ENCODE results near the gene GLT1D1. TPM values are rescaled to one million over a fixed set of nuclear protein-coding genes. Genes with fewer than 3 reads are reported as not detected.

The GLT1D1 gene
- total RNA-seq, 6 donors from 2014 or later: 4.1 to 8.3 (median 6.5) TPM

- Histone ChIP-seq H3K4me1 (no peaks in the 10 kb centered on the region), H3K27ac (no peak overlapping the region), H3K9me3 (no peaks in the 10 kb centered on the region), H3K27me3 (no peaks in the 10 kb centered on the region), H3K4me3 (no peak overlapping the region), H3K36me3 (no peaks in the 10 kb centered on the region)
- ATAC-seq (ENCODE audit: low FRiP score in 2 of 2) (peak; percentile 44 to 54), DNase-seq (peak in 1 of 2 donors; percentile 36)
- 24 to 35% methylated on average over 12 to 22 of the region's 22 CpGs for WGBS, 2 donors
- TF ChIP-seq CTCF (IDR thresholded peaks at IDR 0.05) (peak in 3 of 6 experiments; percentile 12 to 45 (median 14)), POLR2A (IDR thresholded peaks at IDR 0.05) (no peak)
Observed at GRCh38 chr12:128976120-128976738, 123.0 kb downstream of the GLT1D1 start.

DNA sequence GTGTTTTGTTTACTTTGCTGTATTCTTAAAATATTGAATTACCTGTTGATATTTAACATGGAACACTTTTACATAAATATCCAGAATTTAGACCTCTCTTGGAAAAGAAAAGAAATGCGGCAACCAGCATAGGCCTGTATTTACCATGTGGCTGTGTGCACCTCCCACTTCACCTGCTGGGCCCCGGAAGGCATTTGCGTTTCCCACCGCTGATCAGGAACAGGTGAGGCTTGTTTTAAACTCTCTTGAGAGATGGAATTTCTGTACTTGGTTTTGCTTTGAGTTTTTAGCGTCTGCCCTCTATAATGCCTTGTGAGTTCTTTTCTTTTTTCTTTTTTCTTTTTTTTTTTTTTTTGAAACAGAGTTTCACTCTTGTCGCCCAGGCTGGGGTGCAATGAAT is 124.2 kb downstream of the GLT1D1 start:
- H3K27me3 ChIP-seq: no peaks in the 10 kb centered on the region
- WGBS, 2 donors: 71% methylated on average over 6 of the region's 6 CpGs
- H3K36me3 ChIP-seq: no peaks in the 10 kb centered on the region

DNA sequence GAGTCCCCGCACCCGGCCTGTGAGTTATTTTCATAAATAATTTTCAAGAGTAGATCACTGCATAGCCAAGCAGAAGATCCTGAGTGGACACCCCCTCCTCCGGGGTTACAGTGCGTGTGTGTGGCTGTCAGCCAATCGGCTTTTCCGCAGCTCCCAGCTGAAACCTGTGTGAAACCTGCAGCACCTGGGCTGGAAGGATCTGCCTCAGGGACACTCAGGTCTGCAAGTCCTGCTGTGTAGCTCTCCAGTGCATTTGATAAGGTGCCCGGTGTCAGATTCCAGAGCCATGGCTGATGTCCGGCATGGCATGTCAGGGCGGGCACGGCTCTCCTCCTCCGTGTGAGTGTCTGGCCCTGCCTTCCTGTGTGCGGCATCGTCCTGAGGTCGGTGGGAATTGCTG is 124.8 kb downstream of the GLT1D1 start:
- ATAC-seq (ENCODE audit: low FRiP score in 2 of 2): no peak
- TF ChIP-seq POLR2AphosphoS5 (IDR thresholded peaks at IDR 0.05) (no peak), POLR2A (IDR thresholded peaks at IDR 0.05) (no peak), EP300 (IDR thresholded peaks at IDR 0.05) (no peak), CTCF (IDR thresholded peaks at IDR 0.05) (no peak)
- Histone ChIP-seq H3K9me3 (no peaks in the 10 kb centered on the region), H3K27ac (no peak overlapping the region), H3K36me3 (no peaks in the 10 kb centered on the region), H3K27me3 (no peaks in the 10 kb centered on the region), H3K4me1 (no peaks in the 10 kb centered on the region), H3K4me3 (no peak overlapping the region)
- 60 to 65% methylated on average over 6 to 9 of the region's 14 CpGs for WGBS, 2 donors
- no peak for DNase-seq

More for the DNA sequence above, 124.2 kb downstream of the GLT1D1 start:
- no peak for TF ChIP-seq EP300 (IDR thresholded peaks at IDR 0.05)
- TF ChIP-seq CTCF (IDR thresholded peaks at IDR 0.05): no peak
- TF ChIP-seq POLR2A (IDR thresholded peaks at IDR 0.05): no peak
- TF ChIP-seq POLR2AphosphoS5 (IDR thresholded peaks at IDR 0.05): no peak
- Histone ChIP-seq H3K4me3 (no peak overlapping the region), H3K9me3 (no peaks in the 10 kb centered on the region), H3K27ac (no peak overlapping the region), H3K4me1 (no peaks in the 10 kb centered on the region)
- ATAC-seq (ENCODE audit: low FRiP score in 2 of 2) (no peak), DNase-seq (no peak)

- ATAC-seq (ENCODE audit: low FRiP score in 2 of 2): no peak
- H3K27me3 ChIP-seq: no peaks in the 10 kb centered on the region
- TF ChIP-seq EP300 (IDR thresholded peaks at IDR 0.05) (no peak), POLR2AphosphoS5 (IDR thresholded peaks at IDR 0.05) (no peak), POLR2A (IDR thresholded peaks at IDR 0.05) (no peak), CTCF (IDR thresholded peaks at IDR 0.05) (no peak)
- H3K4me3 ChIP-seq: no peak overlapping the region
- 88 to 89% methylated on average over 9 to 15 of the region's 15 CpGs for WGBS, 2 donors
- no peak for DNase-seq
- no peaks in the 10 kb centered on the region for H3K36me3 ChIP-seq
- H3K9me3 ChIP-seq: no peaks in the 10 kb centered on the region
- no peak overlapping the region for H3K27ac ChIP-seq
- no peaks in the 10 kb centered on the region for H3K4me1 ChIP-seq
Observed at GRCh38 chr12:128980623-128981022, 127.3 kb downstream of the GLT1D1 start.

DNA sequence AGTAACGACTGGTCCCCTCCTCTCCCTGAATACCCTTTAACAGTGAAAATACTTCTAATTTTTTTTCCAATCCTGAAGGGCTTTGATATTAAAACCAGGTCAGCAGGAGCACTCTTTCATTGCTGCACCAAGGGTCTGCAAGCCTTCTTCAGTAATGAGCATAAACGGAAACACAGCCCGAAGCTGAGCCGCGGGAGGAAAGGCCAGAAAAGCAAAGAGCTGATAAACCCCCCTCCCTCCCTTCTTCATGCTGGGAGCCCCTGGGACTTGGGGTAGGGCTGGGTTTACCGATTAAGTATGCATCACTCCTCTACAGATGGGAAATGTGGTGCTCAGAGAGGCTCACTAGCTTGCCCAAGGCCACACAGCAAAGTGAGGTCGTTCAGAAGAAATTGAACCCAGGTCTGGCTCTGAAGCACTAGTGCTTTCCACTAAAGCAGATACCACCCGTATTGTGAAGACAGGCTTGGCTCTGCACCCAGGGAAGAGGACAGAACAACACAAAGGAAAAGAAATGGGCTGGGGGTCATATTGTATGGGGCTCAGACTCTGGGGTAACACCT is 128.8 kb downstream of the GLT1D1 start:
- Histone ChIP-seq H3K36me3 (no peaks in the 10 kb centered on the region), H3K9me3 (no peaks in the 10 kb centered on the region), H3K27ac (no peak overlapping the region), H3K27me3 (no peaks in the 10 kb centered on the region), H3K4me1 (no peaks in the 10 kb centered on the region), H3K4me3 (no peak overlapping the region)
- DNase-seq (no peak), ATAC-seq (ENCODE audit: low FRiP score in 2 of 2) (no peak)
- TF ChIP-seq EP300 (IDR thresholded peaks at IDR 0.05) (no peak), POLR2AphosphoS5 (IDR thresholded peaks at IDR 0.05) (no peak), CTCF (IDR thresholded peaks at IDR 0.05) (no peak), POLR2A (IDR thresholded peaks at IDR 0.05) (no peak)
- 29% methylated on average over 8 of the region's 8 CpGs for WGBS, 2 donors

Measured in upper lobe of left lung (tissue), 6 donors.